ENCODE data around the gene KIF20A.
A peak's percentile ranks its signal among the peaks of the same experiment; 100 is the strongest.
"Not testable (repeated sequence)": the region's sequence is repeated elsewhere in the genome, so short reads cannot be mapped to it uniquely, and the experiment has no call there.

KIF20A gene

DNA sequence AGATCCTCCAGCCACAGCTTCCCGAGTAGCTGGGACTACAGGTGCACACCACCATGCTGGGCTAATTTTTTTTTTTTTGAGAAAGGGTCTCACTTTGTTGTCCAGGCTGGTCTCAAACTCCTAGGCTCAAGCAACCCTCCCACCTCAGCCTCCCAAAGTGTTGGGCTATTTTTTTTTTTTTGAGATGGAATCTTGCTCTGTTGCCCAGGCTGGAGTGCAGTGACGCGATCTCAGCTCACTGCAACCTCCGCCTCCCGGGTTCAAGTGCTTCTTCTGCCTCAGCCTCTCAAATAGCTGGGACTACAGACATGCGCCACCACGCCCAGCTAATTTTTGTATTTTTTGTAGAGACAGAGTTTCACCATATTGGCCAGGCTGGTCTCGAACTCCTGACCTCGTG is 22.9 kb upstream of the KIF20A start:
- H2AFZ ChIP-seq (ENCODE audit: low read length, unreplicated experiment); H3K79me2 ChIP-seq (ENCODE audit: control insufficient read depth, insufficient read depth, low read length, unreplicated experiment); H3K27me3 ChIP-seq (ENCODE audit: insufficient read depth, low read length); H3K4me1 ChIP-seq (ENCODE audit: control insufficient read depth, insufficient read depth, low read length, unreplicated experiment); H3K4me3 ChIP-seq (ENCODE audit: low read depth, low read length); H3K27ac ChIP-seq (ENCODE audit: low read depth, low read length): not testable (repeated sequence)
- peaks cover 33% of the 10 kb centered on the region for H3K36me3 ChIP-seq (ENCODE audit: insufficient read depth, low read length)

GRCh38 chr5:138157626-138158025 is 21.3 kb upstream of the KIF20A start:
- Histone ChIP-seq H3K36me3 (ENCODE audit: insufficient read depth, low read length) (peaks cover 43% of the 10 kb centered on the region), H3K27ac (ENCODE audit: low read depth, low read length) (no peak overlapping the region), H3K4me3 (ENCODE audit: low read depth, low read length) (no peak overlapping the region), H3K79me2 (ENCODE audit: control insufficient read depth, insufficient read depth, low read length, unreplicated experiment) (no peaks in the 10 kb centered on the region), H3K4me1 (ENCODE audit: control insufficient read depth, insufficient read depth, low read length, unreplicated experiment) (no peaks in the 10 kb centered on the region), H3K27me3 (ENCODE audit: insufficient read depth, low read length) (no peaks in the 10 kb centered on the region), H2AFZ (ENCODE audit: low read length, unreplicated experiment) (no peak overlapping the region)

DNA sequence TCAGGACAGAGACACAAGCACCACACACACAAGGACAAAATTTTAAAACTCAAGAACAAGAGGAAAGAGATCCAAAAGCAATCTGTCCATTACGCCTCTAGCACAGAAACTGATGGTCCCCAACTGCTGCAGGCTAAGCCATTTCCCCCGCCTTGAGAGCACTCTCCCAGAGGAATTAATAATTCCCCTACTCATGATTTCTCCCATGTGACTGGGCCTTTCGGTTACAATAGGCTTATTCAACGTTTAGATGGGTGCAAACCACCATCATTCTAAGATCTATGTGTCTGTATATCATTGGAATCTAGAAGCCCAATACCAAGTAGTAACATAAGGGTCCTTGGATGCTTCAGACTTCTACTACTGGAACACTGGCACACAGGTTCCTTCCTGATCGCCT is 19.2 kb upstream of the KIF20A start:
- H3K79me2 ChIP-seq (ENCODE audit: control insufficient read depth, insufficient read depth, low read length, unreplicated experiment) = no peaks in the 10 kb centered on the region
- peaks cover 63% of the 10 kb centered on the region for H3K36me3 ChIP-seq (ENCODE audit: insufficient read depth, low read length)
- H3K4me3 ChIP-seq (ENCODE audit: low read depth, low read length) = no peak overlapping the region
- no peak overlapping the region for H3K27ac ChIP-seq (ENCODE audit: low read depth, low read length)
- H2AFZ ChIP-seq (ENCODE audit: low read length, unreplicated experiment) = no peak overlapping the region
- H3K27me3 ChIP-seq (ENCODE audit: insufficient read depth, low read length) = no peaks in the 10 kb centered on the region
- H3K4me1 ChIP-seq (ENCODE audit: control insufficient read depth, insufficient read depth, low read length, unreplicated experiment) = no peaks in the 10 kb centered on the region

DNA sequence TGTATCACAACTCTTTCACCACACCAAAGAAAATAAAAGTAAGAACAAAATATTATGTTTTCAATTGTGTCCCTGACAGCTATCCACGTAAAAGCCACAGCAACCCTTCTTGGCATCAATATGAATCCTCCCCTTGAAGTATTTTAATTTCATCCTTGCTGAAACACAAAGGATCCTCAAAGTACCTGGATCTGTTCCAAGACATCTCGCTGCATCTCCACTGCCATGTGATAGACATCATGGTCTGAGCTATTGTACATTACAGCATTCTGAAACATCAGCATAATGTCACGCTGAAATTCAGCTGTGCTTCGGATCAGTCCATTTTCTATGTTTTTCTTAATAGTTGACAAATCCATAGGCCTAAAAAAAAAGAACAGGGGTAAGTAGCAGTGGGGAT is 18.2 kb upstream of the KIF20A start:
- Histone ChIP-seq H3K4me3 (ENCODE audit: low read depth, low read length) (no peak overlapping the region), H2AFZ (ENCODE audit: low read length, unreplicated experiment) (no peak overlapping the region)

GRCh38 chr5:138163721-138164120 is 15.2 kb upstream of the KIF20A start:
- Histone ChIP-seq H3K27ac (ENCODE audit: low read depth, low read length) (no peak overlapping the region), H3K27me3 (ENCODE audit: insufficient read depth, low read length) (no peaks in the 10 kb centered on the region), H3K4me1 (ENCODE audit: control insufficient read depth, insufficient read depth, low read length, unreplicated experiment) (no peaks in the 10 kb centered on the region), H3K36me3 (ENCODE audit: insufficient read depth, low read length) (peaks cover 74% of the 10 kb centered on the region), H3K4me3 (ENCODE audit: low read depth, low read length) (no peak overlapping the region), H2AFZ (ENCODE audit: low read length, unreplicated experiment) (no peak overlapping the region), H3K79me2 (ENCODE audit: control insufficient read depth, insufficient read depth, low read length, unreplicated experiment) (no peaks in the 10 kb centered on the region)

More for the DNA sequence above, 18.2 kb upstream of the KIF20A start:
- Histone ChIP-seq H3K27me3 (ENCODE audit: insufficient read depth, low read length) (no peaks in the 10 kb centered on the region), H3K36me3 (ENCODE audit: insufficient read depth, low read length) (peaks cover 71% of the 10 kb centered on the region), H3K27ac (ENCODE audit: low read depth, low read length) (no peak overlapping the region), H3K79me2 (ENCODE audit: control insufficient read depth, insufficient read depth, low read length, unreplicated experiment) (no peaks in the 10 kb centered on the region), H3K4me1 (ENCODE audit: control insufficient read depth, insufficient read depth, low read length, unreplicated experiment) (no peaks in the 10 kb centered on the region)

GRCh38 chr5:138169124-138169523 is 9.8 kb upstream of the KIF20A start:
- Histone ChIP-seq H3K36me3 (ENCODE audit: insufficient read depth, low read length) (peaks cover 69% of the 10 kb centered on the region), H3K4me1 (ENCODE audit: control insufficient read depth, insufficient read depth, low read length, unreplicated experiment) (no peaks in the 10 kb centered on the region), H3K4me3 (ENCODE audit: low read depth, low read length) (no peak overlapping the region), H3K27me3 (ENCODE audit: insufficient read depth, low read length) (no peaks in the 10 kb centered on the region), H2AFZ (ENCODE audit: low read length, unreplicated experiment) (no peak overlapping the region), H3K79me2 (ENCODE audit: control insufficient read depth, insufficient read depth, low read length, unreplicated experiment) (peaks cover 8% of the 10 kb centered on the region), H3K27ac (ENCODE audit: low read depth, low read length) (no peak overlapping the region)

DNA sequence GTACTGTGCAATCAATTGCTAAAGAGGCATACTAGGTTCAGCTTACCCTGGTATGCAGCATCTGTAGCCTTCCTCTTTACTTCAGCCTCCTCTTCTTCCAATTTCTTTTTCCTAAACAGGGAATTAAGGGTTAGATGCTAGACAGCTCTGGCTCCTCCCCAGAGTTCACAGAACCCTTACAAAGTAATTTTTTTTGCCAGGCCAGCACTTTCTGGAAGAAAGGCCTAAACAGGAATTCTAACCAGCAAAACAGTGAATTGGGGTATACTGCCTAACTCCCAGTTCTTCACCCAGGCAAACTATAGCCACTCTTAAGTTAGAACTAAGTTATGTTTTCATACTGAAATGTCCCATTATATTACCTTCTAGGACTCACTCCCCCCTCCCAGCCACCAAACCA is 8.6 kb upstream of the KIF20A start:
- H3K79me2 ChIP-seq (ENCODE audit: control insufficient read depth, insufficient read depth, low read length, unreplicated experiment) = peaks cover 16% of the 10 kb centered on the region
- H3K4me1 ChIP-seq (ENCODE audit: control insufficient read depth, insufficient read depth, low read length, unreplicated experiment) = no peaks in the 10 kb centered on the region
- H2AFZ ChIP-seq (ENCODE audit: low read length, unreplicated experiment) = no peak overlapping the region
- no peak overlapping the region for H3K4me3 ChIP-seq (ENCODE audit: low read depth, low read length)
- H3K27me3 ChIP-seq (ENCODE audit: insufficient read depth, low read length) = no peaks in the 10 kb centered on the region
- H3K27ac ChIP-seq (ENCODE audit: low read depth, low read length) = no peak overlapping the region
- peaks cover 62% of the 10 kb centered on the region for H3K36me3 ChIP-seq (ENCODE audit: insufficient read depth, low read length)

- Histone ChIP-seq H3K4me3 (ENCODE audit: low read depth, low read length) (peak overlapping the region; percentile 93), H2AFZ (ENCODE audit: low read length, unreplicated experiment) (peak overlapping the region; percentile 94), H3K79me2 (ENCODE audit: control insufficient read depth, insufficient read depth, low read length, unreplicated experiment) (peaks cover 69% of the 10 kb centered on the region), H3K27ac (ENCODE audit: low read depth, low read length) (peak overlapping the region; percentile 83), H3K27me3 (ENCODE audit: insufficient read depth, low read length) (no peaks in the 10 kb centered on the region), H3K36me3 (ENCODE audit: insufficient read depth, low read length) (peaks cover 14% of the 10 kb centered on the region), H3K4me1 (ENCODE audit: control insufficient read depth, insufficient read depth, low read length, unreplicated experiment) (peaks cover 10% of the 10 kb centered on the region)
Measured at GRCh38 chr5:138177941-138178515, 884 bp upstream of the KIF20A start.

DNA sequence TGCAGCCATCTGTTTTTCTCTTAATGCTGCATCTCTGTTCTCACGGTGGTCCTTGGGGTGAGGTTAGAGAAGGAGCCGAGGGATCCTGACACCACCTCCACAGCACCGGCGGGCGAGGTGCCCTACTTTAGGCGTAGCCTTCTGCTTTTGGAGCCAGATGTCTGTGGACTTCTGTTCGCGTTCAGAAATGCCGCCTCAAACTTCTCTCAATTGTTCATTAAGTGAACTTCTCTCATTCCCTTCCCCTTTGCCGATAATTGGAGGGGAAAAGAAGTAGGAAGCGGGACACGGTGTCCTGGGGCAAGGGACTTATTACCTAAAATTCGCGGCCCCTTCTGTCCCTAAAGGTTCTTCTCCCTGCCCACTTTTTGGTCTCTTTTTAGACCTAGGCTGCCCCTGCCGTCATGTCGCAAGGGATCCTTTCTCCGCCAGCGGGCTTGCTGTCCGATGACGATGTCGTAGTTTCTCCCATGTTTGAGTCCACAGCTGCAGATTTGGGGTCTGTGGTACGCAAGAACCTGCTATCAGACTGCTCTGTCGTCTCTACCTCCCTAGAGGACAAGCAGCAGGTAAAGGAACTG is 455 bp downstream of the KIF20A start:
- Histone ChIP-seq H3K27ac (ENCODE audit: low read depth, low read length) (peak overlapping the region; percentile 24; the same call in 1 of the 2 replicates), H3K79me2 (ENCODE audit: control insufficient read depth, insufficient read depth, low read length, unreplicated experiment) (peaks cover 64% of the 10 kb centered on the region), H2AFZ (ENCODE audit: low read length, unreplicated experiment) (peak overlapping the region; percentile 90), H3K36me3 (ENCODE audit: insufficient read depth, low read length) (peaks cover 13% of the 10 kb centered on the region), H3K4me3 (ENCODE audit: low read depth, low read length) (peak overlapping the region; percentile 93), H3K4me1 (ENCODE audit: control insufficient read depth, insufficient read depth, low read length, unreplicated experiment) (peaks cover 10% of the 10 kb centered on the region), H3K27me3 (ENCODE audit: insufficient read depth, low read length) (no peaks in the 10 kb centered on the region)

DNA sequence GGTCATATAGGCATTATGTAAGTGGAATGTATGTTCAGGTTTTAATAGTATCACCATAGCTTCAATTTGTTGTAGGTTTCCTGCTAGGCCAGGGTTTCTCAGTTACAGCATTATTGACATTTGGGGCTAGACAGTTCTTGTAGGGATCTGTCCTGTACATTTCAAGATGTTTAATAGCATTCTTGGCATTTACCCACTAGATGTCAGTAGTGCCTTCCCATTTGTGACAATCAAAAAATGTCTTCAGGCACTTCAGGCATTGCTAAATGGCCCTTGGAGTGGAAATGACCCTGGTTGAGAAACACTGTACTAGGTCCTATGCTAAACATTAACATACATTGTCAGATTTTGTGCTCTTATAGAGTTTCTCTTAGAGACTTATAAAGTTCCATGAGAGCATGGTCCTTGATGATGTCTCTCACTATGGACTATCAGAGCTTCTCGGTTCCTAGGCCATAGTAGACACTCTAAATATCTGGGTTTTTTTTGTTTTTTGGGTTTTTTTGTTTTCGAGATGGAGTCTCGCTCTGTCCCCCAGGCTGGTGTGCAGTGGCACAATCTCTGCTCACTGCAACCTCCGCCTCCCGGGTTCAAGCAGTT is 1.4 kb downstream of the KIF20A start:
- no peaks in the 10 kb centered on the region for H3K27me3 ChIP-seq (ENCODE audit: insufficient read depth, low read length)
- peaks cover 10% of the 10 kb centered on the region for H3K4me1 ChIP-seq (ENCODE audit: control insufficient read depth, insufficient read depth, low read length, unreplicated experiment)
- peaks cover 9% of the 10 kb centered on the region for H3K36me3 ChIP-seq (ENCODE audit: insufficient read depth, low read length)
- no peak overlapping the region for H3K27ac ChIP-seq (ENCODE audit: low read depth, low read length)
- H2AFZ ChIP-seq (ENCODE audit: low read length, unreplicated experiment) = no peak overlapping the region
- H3K4me3 ChIP-seq (ENCODE audit: low read depth, low read length) = peak overlapping the region; percentile 93
- peaks cover 56% of the 10 kb centered on the region for H3K79me2 ChIP-seq (ENCODE audit: control insufficient read depth, insufficient read depth, low read length, unreplicated experiment)

- peaks cover 9% of the 10 kb centered on the region; the same call in 1 of the 2 replicates for H3K36me3 ChIP-seq (ENCODE audit: insufficient read depth, low read length)
- H3K79me2 ChIP-seq (ENCODE audit: control insufficient read depth, insufficient read depth, low read length, unreplicated experiment) = peaks cover 54% of the 10 kb centered on the region
- no peak overlapping the region for H3K4me3 ChIP-seq (ENCODE audit: low read depth, low read length)
Measured at GRCh38 chr5:138180841-138181240, 1.9 kb downstream of the KIF20A start.

More at GRCh38 chr5:138180841-138181240, 1.9 kb downstream of the KIF20A start:
- Histone ChIP-seq H2AFZ (ENCODE audit: low read length, unreplicated experiment) (no peak overlapping the region), H3K4me1 (ENCODE audit: control insufficient read depth, insufficient read depth, low read length, unreplicated experiment) (peaks cover 10% of the 10 kb centered on the region), H3K27ac (ENCODE audit: low read depth, low read length) (no peak overlapping the region), H3K27me3 (ENCODE audit: insufficient read depth, low read length) (no peaks in the 10 kb centered on the region)
